OCI-LY1 (cell line): Measurements from ENCODE around the gene SOX18.

Source experiments
- CTCF ChIP-seq: fragments of 200-600 bp; sonication (generic), shearing (Covaris generic); IDR thresholded peaks from 2 replicates; pipeline ENCODE4 v1.5.1; 2017; ENCODE audit warnings: mild to moderate bottlenecking, antibody characterized with exemption, low read length, moderate library complexity, mixed read lengths
- EZH2 ChIP-seq: fragments of 200-600 bp; sonication (generic), shearing (Covaris generic); IDR thresholded peaks from 2 replicates; pipeline ENCODE4 v1.8.0; 2017; ENCODE audit warnings: borderline replicate concordance, mixed run types, mild to moderate bottlenecking, antibody characterized with exemption, low read length, moderate library complexity, mixed read lengths

GRCh38 chr20:64084685-64085152 lies 35.3 kb upstream of the SOX18 start:
- TF ChIP-seq CTCF (no peak), EZH2 (no peak)
